ENCODE measurements around the gene NWD2. TPM values are rescaled to one million over a fixed set of nuclear protein-coding genes. Genes with fewer than 3 reads are reported as not detected.
"Not testable (repeated sequence)": the region's sequence is repeated elsewhere in the genome, so short reads cannot be mapped to it uniquely, and the experiment has no call there.

NWD2 gene
- total RNA-seq, 2 donors from 2014 or later: 0.05 TPM; not detected in 1

- no peak for DNase-seq (ENCODE audit: low spot score)
- intact Hi-C loops (cut with DNase I): no loop called here
These were observed 237.1 kb downstream of the NWD2 start for GRCh38 chr4:37481547-37482122.

- DNase-seq (ENCODE audit: low spot score): no peak
- intact Hi-C loops (cut with DNase I): no loop called here
These were observed 237.8 kb downstream of the NWD2 start for GRCh38 chr4:37482236-37482913.

GRCh38 chr4:37483610-37484009, 239.1 kb downstream of the NWD2 start:
- intact Hi-C loops (cut with DNase I): no loop called here
- no peak for DNase-seq (ENCODE audit: low spot score)

- no peak for DNase-seq (ENCODE audit: low spot score)
- intact Hi-C loops (cut with DNase I): no loop called here
These were observed 241.6 kb downstream of the NWD2 start for GRCh38 chr4:37486166-37486565.

- no peak for DNase-seq (ENCODE audit: low spot score)
- intact Hi-C loops (cut with DNase I): no loop called here
These were observed 243.1 kb downstream of the NWD2 start for GRCh38 chr4:37487668-37488067.

- intact Hi-C loops (cut with DNase I): no loop called here
- DNase-seq (ENCODE audit: low spot score): no peak
These were observed 245.2 kb downstream of the NWD2 start for GRCh38 chr4:37489697-37490096.

- DNase-seq (ENCODE audit: low spot score): no peak
- intact Hi-C loops (cut with DNase I): no loop called here
These were observed 246.1 kb downstream of the NWD2 start for GRCh38 chr4:37490391-37491347.

- intact Hi-C loops (cut with DNase I); DNase-seq (ENCODE audit: low spot score): not testable (repeated sequence)
These were observed 250.8 kb downstream of the NWD2 start for GRCh38 chr4:37495353-37495752.

Small RNA genes within 50 kb of the gene (microRNA-seq; reads per million reads assigned to microRNA genes)
- gene MIR4801 (ENCODE audit: borderline microRNAs expressed in 2 of 2): 0 reads per million in 2 donors
